Body of pancreas (tissue), 4 donors: Measurements from ENCODE around the gene PRDX2.

ENCODE experiments used
- CTCF ChIP-seq, 7 experiments: fragments of 450-650 bp in 4 of 7; fragments of 200-600 bp in 3 of 7; sonication (generic) in 3 of 7; IDR thresholded peaks; one replicate each; pipeline ENCODE4 v1.5.1; 2016 to 2019; ENCODE audit warnings: antibody characterized with exemption in 7 of 7
- POLR2A ChIP-seq, 3 donors: fragments of 450-650 bp; IDR thresholded peaks; one replicate each; pipeline ENCODE4 v1.6.1; 2016; ENCODE audit warnings: antibody characterized with exemption in 3 of 3, mild to moderate bottlenecking in 2 of 3

GRCh38 chr19:12769689-12770088, 31.9 kb downstream of the PRDX2 start:
- TF ChIP-seq POLR2A (IDR thresholded peaks at IDR 0.05) (no peak), CTCF (IDR thresholded peaks at IDR 0.05) (no peak)
